Neutrophil (primary cell): ENCODE data around the gene ANAPC7.

Source experiments
- H3K27ac ChIP-seq: fragments of 200-600 bp; sonication (generic); 2 replicates; pipeline ENCODE4 v1.5.1; 2016; ENCODE audit warnings: mild to moderate bottlenecking, moderate library complexity
- H3K27me3 ChIP-seq: fragments of 200-600 bp; sonication (generic); 2 replicates; pipeline ENCODE4 v1.6.0; 2016; ENCODE audit warnings: mild to moderate bottlenecking
- H3K36me3 ChIP-seq: fragments of 200-600 bp; sonication (generic); 2 replicates; pipeline ENCODE4 v1.5.1; 2017
- H3K4me1 ChIP-seq, 2 experiments: fragments of 200-600 bp in 1 of 2; sonication (generic) in 1 of 2; 1 replicate in 1 of 2; 2 replicates in 1 of 2; pipeline versions ENCODE4 v1.5.1 to v1.6.1; 2013 to 2016; ENCODE audit warnings: low read depth in 1 of 2, low read length in 1 of 2, mild to moderate bottlenecking in 1 of 2, moderate library complexity in 1 of 2; ENCODE audit not compliant: control insufficient read depth in 1 of 2, insufficient read depth in 1 of 2
- H3K4me3 ChIP-seq, 2 experiments: fragments of 200-600 bp in 1 of 2; sonication (generic) in 1 of 2; 1 replicate in 1 of 2; 2 replicates in 1 of 2; pipeline ENCODE4 v1.5.1; 2013 to 2016; ENCODE audit warnings: low read depth in 1 of 2, low read length in 1 of 2, mild to moderate bottlenecking in 1 of 2, moderate library complexity in 1 of 2
- H3K9me3 ChIP-seq: fragments of 200-600 bp; sonication (generic); 2 replicates; pipeline ENCODE4 v1.5.1; 2016
- CTCF ChIP-seq: fragments of 200-600 bp; sonication (generic); IDR thresholded peaks from 2 replicates; pipeline ENCODE4 v1.5.1; 2016; ENCODE audit warnings: antibody characterized with exemption

ANAPC7 gene

GRCh38 chr12:110372056-110372425 is 31.5 kb downstream of the ANAPC7 start:
- H3K9me3 ChIP-seq: no peaks in the 10 kb centered on the region
- no peak for TF ChIP-seq CTCF
- no peak overlapping the region for H3K4me3 ChIP-seq
- no peak overlapping the region for H3K27ac ChIP-seq
- peaks cover 66% of the 10 kb centered on the region for H3K36me3 ChIP-seq
- H3K27me3 ChIP-seq: no peaks in the 10 kb centered on the region
- peaks cover under 1% of the 10 kb centered on the region in 2 experiments for H3K4me1 ChIP-seq

DNA sequence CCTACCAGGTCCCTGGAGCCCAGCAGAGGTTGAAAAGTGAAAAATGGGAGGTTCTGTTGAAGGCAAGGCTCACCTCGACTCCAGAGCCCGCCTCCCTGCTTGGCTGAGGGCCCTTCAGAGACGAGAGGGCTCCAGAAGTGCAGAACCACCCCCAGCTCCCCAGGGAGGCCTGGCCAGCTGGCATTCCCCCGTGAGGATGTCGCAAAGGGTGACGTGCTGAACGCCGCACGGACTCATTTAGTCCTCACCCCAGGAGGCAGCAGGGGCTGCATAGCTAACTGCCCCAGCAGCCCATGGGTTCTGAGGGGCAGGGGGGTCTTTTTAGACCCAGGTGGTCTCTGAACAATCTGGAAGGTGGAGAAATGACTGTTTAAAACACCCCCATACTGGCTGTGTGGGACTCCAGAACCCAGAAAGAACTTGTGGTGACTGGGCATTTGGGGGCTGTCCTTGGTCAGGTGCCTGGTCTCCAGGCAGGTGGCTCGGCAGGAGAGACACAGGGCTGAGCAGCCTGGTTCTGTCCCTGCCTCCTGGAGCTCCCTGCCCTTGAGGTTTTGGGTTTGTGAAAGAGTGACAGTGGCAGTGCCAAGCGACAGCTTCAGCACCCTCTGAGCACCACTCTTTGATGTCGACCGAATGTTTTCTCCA is 32.0 kb downstream of the ANAPC7 start:
- no peaks in the 10 kb centered on the region for H3K27me3 ChIP-seq
- no peaks in the 10 kb centered on the region for H3K9me3 ChIP-seq
- H3K4me3 ChIP-seq: no peak overlapping the region
- H3K4me1 ChIP-seq: no peaks in the 10 kb centered on the region
- no peak overlapping the region for H3K27ac ChIP-seq
- H3K36me3 ChIP-seq: peaks cover 65% of the 10 kb centered on the region
- no peak for TF ChIP-seq CTCF

DNA sequence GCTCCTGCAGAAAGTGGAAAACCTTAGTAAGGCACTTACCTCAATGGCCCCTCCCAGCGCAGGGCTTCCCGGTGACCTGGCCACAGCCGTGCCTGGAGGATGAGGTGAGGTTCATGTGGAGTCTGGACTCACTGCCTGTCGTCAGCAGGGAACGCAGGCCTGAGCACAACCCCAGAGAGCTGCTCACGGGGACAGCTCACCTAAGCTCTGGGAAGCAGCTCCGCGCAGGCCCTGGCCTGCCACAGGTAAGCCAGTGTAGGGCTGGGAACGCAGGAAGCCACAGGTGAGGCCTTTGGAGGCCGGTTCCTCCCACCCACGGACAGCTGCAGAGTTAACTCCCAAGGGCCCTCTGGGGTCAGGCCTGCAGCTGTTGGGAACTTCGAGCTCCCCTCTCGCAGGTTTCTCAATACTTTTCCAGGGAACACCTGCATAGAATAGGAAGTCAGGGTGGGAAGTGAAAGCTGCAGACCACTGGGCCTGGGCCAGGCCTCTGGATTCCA is 32.7 kb downstream of the ANAPC7 start:
- peaks cover 60% of the 10 kb centered on the region for H3K36me3 ChIP-seq

DNA sequence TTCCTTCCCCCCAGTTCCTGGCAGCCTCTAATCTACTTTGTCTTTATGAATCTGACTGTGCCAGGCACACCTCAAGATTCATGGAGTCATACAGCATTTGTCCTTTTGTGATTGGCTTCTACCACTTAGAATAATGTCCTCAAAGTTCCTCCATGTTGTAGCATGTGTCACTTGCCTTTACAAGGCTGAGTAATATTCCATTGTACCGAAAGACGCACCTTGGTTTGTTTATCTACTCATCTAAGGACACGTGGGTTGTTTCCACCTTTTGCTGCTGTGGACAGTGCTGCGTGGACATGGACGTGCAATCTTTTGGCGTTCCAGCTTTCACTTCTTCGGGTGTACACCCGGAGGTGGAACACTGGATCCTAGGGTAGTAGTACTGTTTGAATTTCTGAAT is 33.5 kb downstream of the ANAPC7 start:
- Histone ChIP-seq H3K27me3 (no peaks in the 10 kb centered on the region), H3K27ac (no peak overlapping the region), H3K36me3 (peaks cover 52% of the 10 kb centered on the region), H3K4me1 (peaks cover 0 to 6% of the 10 kb centered on the region in 2 experiments), H3K4me3 (no peak overlapping the region), H3K9me3 (no peaks in the 10 kb centered on the region)
- no peak for TF ChIP-seq CTCF

More for the DNA sequence above, 32.7 kb downstream of the ANAPC7 start:
- no peak overlapping the region for H3K27ac ChIP-seq
- H3K4me3 ChIP-seq: no peak overlapping the region
- no peaks in the 10 kb centered on the region for H3K27me3 ChIP-seq
- H3K9me3 ChIP-seq: no peaks in the 10 kb centered on the region
- TF ChIP-seq CTCF: no peak
- peaks cover 0 to 5% of the 10 kb centered on the region in 2 experiments for H3K4me1 ChIP-seq

GRCh38 chr12:110367181-110367864 is 36.2 kb downstream of the ANAPC7 start:
- no peaks in the 10 kb centered on the region for H3K9me3 ChIP-seq
- no peak overlapping the region for H3K27ac ChIP-seq
- no peaks in the 10 kb centered on the region for H3K27me3 ChIP-seq
- no peak for TF ChIP-seq CTCF
- H3K4me1 ChIP-seq: peaks cover 2 to 10% of the 10 kb centered on the region in 2 experiments
- H3K4me3 ChIP-seq: no peak overlapping the region
- H3K36me3 ChIP-seq: peaks cover 26% of the 10 kb centered on the region
